GM18868 (cell line): Measurements from ENCODE around the gene GBF1.

ENCODE experiments used
- ATAC-seq: cut with Tn5 transposase; IDR thresholded peaks from one replicate; pipeline ENCODE4 v1.9.1; 2021; ENCODE audit warnings: mild to moderate bottlenecking, moderate library complexity; ENCODE audit not compliant: unreplicated experiment

Gene GBF1

DNA sequence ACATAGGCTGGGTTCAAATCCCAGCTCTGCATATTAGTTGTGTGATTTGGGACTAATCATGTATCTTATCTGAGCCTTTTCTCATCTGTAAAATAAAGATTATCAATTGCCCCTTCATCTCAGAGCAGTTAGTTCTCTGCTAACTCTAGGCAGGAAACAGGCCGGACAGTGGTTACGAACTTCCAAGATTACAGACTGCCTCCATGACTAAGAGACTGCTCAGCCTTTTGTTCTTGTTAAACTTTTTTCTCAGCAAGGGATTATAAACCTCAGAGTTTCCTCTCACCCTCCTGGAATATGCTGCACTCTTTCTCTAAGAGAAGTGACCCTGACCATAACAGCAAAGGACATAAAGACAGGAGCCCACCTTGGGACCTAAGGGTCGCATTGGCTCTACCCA, 97.6 kb downstream of the GBF1 start:
- no peak for ATAC-seq

DNA sequence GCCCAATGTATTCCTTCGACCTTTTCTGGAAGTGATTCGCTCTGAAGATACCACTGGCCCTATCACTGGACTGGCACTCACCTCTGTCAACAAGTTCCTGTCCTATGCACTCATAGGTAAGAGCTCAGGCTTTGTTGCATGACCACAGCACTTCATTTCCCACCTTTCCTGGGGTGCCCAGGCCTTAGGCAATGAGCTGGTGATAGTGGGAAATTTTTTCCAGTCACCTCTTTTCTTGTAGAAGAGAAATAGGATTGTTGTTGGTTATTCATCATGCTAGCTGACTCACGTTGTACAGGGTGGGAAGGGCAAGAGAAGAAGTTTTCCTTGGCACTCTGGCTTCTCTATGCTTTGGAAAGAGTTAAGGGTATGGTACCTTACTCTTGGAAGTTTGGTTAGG, 98.7 kb downstream of the GBF1 start:
- ATAC-seq: no peak

GRCh38 chr10:102347236-102347828, 102.0 kb downstream of the GBF1 start:
- ATAC-seq: no peak

DNA sequence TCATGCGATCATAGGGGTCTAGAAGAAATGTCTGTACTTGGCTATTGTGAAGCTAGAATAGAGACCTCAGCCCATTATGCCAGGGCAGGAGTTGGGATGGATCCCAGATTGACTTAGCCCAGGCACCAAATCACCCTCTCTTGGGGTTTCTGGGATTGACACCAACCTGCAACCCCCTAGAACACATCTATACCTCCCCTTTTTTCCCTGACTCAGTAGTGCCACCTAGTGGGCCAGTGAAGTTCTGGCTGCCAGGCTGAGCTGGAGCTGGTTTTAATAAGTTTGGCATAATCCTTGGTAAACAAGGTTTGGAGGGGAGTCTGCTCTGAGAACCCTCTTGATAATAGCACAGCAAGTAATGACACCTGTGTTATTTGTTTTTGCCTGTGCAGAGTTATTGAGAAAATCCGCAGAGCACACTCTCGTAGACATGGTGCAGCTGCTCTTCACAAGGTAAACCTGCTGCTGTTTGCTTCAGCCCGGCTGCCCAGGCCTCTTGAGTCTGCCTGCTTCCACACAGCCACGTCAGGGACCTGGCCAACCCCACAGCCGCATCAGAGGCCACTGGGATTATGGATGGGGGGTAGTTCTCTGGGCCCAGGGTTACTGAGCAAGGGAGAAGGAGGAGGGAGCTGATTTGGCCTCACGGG, 106.9 kb downstream of the GBF1 start:
- no peak for ATAC-seq

DNA sequence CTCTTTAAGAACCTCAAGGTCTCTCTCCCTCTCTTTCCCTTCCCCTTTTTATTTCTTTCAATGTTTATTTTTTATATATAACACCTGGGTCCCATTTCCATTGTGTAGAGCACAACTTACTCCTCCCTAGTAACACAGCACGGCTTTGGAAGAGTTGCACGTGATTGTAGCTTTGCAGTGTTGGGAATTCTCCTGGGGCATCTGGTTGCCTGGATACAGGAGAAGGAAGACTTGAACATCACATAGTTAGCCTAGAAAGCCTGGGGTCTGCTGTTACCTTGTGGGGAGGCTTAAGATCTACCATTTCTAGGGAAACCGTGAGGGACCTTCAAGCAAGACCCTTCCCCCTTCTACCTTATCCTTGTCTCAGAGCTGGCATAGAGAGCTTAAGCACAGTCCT, 109.1 kb downstream of the GBF1 start:
- ATAC-seq: no peak

- ATAC-seq: no peak
These were observed 113.5 kb downstream of the GBF1 start for GRCh38 chr10:102358712-102359382.

- no peak for ATAC-seq
These were observed 122.1 kb downstream of the GBF1 start for GRCh38 chr10:102367441-102367840.

GRCh38 chr10:102368077-102368476, 122.7 kb downstream of the GBF1 start:
- ATAC-seq: no peak

GRCh38 chr10:102371295-102371694, 126.0 kb downstream of the GBF1 start:
- no peak for ATAC-seq

DNA sequence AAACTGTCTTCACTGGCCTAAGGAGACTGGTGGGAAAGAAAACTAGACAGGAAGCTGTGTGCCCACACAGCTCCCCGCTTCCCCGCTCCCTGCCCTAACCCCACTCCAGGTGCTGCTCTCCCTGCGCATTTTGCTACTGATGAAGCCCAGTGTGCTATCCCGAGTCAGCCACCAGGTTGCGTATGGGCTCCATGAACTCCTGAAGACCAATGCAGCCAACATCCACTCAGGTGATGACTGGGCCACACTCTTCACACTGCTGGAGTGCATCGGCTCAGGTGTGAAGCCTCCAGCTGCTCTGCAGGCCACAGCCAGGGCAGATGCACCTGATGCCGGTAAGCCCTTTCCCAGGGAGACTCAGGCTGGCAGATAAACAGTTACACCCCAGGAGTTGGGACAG, 129.9 kb downstream of the GBF1 start:
- ATAC-seq: no peak

- no peak for ATAC-seq
These were observed 130.5 kb downstream of the GBF1 start for GRCh38 chr10:102375867-102376266.

DNA sequence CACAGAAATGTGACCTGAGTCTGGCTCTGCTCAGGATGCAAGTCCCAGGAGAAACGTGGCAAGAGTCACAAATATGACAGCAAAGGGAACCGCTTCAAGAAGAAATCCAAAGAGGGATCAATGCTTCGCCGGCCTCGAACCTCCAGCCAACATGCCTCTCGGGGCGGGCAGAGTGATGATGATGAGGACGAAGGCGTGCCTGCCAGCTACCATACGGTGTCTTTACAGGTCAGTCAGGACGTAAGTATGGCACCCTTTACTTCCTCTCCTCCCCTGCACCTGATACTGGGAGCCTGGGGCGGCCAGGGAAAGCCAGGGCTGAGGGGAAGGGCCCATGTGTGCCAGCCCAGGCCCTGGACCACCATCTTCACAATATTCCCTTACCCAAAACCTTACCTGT, 131.6 kb downstream of the GBF1 start:
- no peak for ATAC-seq

GRCh38 chr10:102379383-102379782, 134.1 kb downstream of the GBF1 start:
- ATAC-seq: no peak

DNA sequence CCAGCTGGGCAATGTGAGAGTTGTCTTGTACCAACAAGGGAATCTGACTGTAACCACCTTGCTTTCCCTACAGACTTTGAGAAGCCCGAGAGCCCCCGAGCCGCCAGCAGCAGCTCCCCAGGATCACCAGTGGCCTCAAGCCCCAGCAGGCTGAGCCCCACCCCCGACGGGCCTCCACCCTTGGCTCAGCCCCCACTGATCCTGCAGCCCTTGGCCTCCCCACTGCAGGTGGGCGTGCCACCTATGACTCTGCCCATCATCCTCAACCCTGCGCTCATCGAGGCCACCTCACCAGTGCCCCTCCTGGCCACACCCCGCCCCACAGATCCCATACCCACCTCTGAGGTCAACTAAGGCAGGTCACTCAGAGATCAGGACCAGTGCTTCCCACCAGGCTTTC, 136.7 kb downstream of the GBF1 start:
- no peak for ATAC-seq

- no peak for ATAC-seq
These were observed 137.5 kb downstream of the GBF1 start for GRCh38 chr10:102382871-102383270.

GRCh38 chr10:102384053-102384452, 138.7 kb downstream of the GBF1 start:
- no peak for ATAC-seq

GRCh38 chr10:102384606-102385429, 139.5 kb downstream of the GBF1 start:
- ATAC-seq: no peak

DNA sequence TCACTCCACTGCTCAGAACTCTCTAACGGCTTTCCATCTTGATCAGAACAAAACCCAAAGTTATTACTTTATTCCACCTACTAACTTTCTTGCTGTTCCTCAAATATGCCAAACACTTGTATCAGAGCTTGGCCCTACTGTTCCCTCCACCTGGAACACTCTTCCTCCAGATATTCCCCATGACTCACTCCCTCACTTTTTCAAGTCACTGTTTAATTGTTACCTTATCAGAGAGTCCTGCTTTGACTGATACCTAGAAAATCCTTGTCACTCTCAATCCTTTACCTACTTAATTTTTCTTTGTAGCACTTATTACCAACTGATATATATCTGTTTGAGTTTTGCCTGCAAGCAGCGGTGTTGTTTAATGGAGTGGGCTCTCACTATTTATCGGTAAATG, 144.6 kb downstream of the GBF1 start:
- no peak for ATAC-seq

GRCh38 chr10:102392306-102392705, 147.0 kb downstream of the GBF1 start:
- ATAC-seq: no peak

DNA sequence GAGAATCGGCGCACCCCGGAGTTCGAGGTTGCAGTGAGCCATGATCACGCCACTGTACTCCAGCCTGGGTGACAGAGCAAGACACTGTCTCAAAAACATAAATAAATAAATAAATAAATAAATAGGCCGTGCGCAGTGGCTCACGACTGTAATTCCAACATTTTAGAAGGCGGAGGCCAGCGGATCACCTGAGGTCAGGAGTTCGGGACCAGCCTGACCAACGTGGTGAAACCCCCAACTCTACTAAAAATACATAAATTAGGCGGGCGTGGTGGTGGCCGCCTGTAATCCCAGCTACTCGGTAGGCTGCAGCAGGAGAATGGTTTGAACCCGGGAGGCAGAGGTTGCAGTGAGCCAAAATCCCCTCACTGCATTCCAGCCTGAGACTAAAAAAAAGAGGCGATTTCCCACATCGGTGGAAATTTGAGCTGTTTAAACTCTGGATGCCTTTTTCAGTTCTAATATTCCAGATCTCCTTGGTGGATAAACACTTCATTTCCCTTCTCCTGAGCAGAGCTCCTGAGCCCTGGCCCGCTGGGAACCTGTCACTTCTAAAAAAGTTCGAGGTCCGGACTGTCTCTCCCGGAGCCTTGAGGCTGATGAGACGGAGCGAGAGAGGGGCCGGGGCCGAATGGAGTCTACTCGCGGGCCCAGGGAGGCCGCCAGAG, 148.2 kb downstream of the GBF1 start:
- no peak for ATAC-seq
